Stimulated activated naive B cell treated with anti-CD40 and anti-IgM and Interleukin-4, amounts not matched to agents 10 μg/mL and 1 μg/mL and 100 μg/mL, for 72 hours (primary cell): ENCODE measurements around the gene APRT.

Source experiments
- ATAC-seq, 2 donors: fragments of 150-1000 bp; cut with Tn5 transposase; replicated peaks; 2 replicates each; pipeline ENCODE4 v1.10.0; 2021; ENCODE audit warnings: moderate library complexity in 1 of 2
- DNase-seq: peaks from one replicate; pipeline ENCODE4 v3.0.0; 2021
- H3K27ac Mint-ChIP-seq: one replicate; pipeline ENCODE4 v1.8.0; 2022; ENCODE audit warnings: mild to moderate bottlenecking, mixed read lengths
- H3K27me3 Mint-ChIP-seq, 2 donors: one replicate each; pipeline ENCODE4 v1.8.0; 2022; ENCODE audit warnings: mixed read lengths in 2 of 2
- H3K36me3 Mint-ChIP-seq, 2 donors: one replicate each; pipeline ENCODE4 v1.8.0; 2022; ENCODE audit warnings: mixed read lengths in 2 of 2, mild to moderate bottlenecking in 1 of 2
- H3K4me1 Mint-ChIP-seq, 2 donors: one replicate each; pipeline ENCODE4 v1.8.0; 2022; ENCODE audit warnings: mixed read lengths in 2 of 2, mild to moderate bottlenecking in 1 of 2
- H3K4me3 Mint-ChIP-seq, 2 donors: one replicate each; pipeline ENCODE4 v1.8.0; 2022; ENCODE audit warnings: mild to moderate bottlenecking in 2 of 2, mixed read lengths in 2 of 2, moderate library complexity in 1 of 2
- H3K9me3 Mint-ChIP-seq, 2 donors: one replicate each; pipeline ENCODE4 v1.8.0; 2022; ENCODE audit warnings: mixed read lengths in 2 of 2, mild to moderate bottlenecking in 1 of 2

APRT gene

DNA sequence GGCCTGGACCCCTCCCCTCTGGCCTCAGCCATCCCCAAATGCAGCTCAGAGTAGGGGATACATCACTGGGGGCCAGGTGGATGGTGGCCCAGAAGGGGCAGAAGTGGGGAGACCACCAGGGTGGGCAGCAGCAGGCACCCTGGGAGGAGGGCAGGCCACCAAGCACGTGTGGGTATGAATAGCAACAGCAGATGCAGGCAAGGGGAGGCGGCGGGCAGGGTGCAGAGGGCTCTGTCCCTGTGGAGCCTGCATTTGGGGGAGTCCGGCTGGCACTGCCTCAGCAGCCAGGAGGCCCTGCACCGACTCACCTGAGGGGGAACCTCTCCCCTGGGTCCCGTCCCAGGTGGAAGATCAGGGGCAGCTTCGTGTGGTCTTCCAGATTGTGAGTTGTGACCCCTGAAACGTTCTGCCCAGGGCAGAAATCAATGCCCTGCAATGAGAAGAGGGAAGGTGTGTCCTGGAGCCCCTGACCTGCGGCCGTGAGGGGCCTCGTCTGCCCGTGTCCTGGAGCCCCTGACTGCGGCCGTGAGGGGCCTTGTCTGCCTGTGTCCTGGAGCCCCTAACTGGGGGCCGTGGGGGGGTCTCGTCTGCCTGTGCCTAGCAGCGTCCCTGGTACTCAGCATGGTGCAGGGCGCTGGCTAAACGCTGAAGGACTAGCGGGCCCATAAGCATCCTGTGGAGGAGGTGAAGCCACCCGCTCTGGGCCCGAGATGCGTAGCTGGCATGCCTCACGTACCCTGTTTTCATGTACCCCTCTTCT, 10.7 kb upstream of the APRT start:
- H3K9me3 Mint-ChIP-seq, result no peaks in the 10 kb centered on the region
- no peak for ATAC-seq
- DNase-seq, result no peak
- H3K36me3 Mint-ChIP-seq, result peaks cover 12 to 14% of the 10 kb centered on the region in 2 donors
- no peaks in the 10 kb centered on the region for H3K27me3 Mint-ChIP-seq
- H3K4me1 Mint-ChIP-seq, result no peaks in the 10 kb centered on the region
- H3K27ac Mint-ChIP-seq, result no peak overlapping the region
- no peak overlapping the region for H3K4me3 Mint-ChIP-seq

DNA sequence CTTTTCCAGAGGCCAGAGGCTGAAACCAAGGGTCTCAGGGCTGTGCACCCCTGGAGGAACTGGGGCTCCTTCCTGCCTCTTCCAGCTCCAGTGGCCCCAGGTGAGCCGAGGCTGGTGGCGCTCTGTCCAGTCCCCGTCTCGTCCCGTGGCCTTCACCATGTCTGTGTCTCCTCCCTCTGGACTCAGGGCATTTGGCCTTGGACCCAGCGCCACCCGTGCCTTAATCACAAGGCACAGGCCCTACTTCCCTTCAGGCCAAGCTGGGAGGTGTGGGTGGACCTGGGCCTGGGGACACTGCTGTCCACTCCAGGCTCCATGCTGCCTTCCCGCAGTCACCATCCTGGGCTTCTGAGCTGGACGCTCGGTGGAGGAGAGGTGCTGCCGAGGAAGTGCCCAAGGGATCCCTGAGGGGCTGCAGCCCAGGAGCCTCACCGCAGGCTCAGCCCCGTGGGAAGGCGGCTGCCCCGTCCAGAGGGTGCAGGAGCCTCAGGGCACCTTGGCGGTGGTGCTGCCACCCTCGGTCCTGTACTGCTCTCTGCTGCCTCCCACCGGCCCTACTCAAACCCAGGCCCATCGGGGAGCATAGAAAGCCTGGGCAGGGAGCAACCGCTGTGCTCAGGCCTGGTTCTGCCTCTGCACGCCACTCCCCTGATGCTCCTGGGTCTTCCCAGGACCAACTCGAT, 9.6 kb upstream of the APRT start:
- Mint-ChIP-seq H3K4me3 (no peak overlapping the region), H3K27me3 (no peaks in the 10 kb centered on the region), H3K4me1 (no peaks in the 10 kb centered on the region), H3K36me3 (peaks cover 12 to 14% of the 10 kb centered on the region in 2 donors), H3K27ac (no peak overlapping the region), H3K9me3 (no peaks in the 10 kb centered on the region)
- DNase-seq (no peak), ATAC-seq (no peak)

DNA sequence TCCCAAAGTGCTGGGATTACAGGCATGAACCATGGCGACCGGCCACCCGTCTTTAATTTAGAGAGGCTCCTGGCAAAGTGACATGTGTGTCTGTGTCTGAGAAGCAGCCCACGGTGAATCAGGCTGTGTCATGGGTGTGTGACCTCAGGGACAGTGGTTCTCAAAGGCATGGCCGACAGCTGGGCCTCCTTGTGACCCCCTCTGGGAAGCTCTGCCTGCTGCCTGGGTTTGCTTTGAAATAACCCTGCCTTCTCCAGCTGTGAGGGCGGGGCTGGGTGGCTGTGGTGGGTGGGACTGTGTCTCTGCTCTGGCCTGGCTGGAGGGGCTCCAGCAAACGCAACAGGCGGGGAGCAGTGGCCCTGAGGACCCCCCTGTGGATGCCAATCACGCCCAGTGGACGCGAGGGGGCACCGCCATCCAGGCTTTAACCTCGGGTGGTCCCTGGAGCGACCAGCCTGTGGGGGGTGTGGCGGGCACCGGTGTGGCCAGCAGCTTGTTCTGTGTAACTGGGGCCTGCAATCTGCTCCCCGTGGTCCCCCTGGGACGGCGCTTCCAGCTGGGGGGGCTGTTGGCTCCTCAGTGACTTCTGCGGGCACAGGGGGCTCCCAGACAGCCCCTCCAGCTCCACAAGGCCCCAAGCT, 8.8 kb upstream of the APRT start:
- Mint-ChIP-seq H3K4me1 (peaks cover 0 to 7% of the 10 kb centered on the region in 2 donors), H3K36me3 (peaks cover 9 to 11% of the 10 kb centered on the region in 2 donors), H3K4me3 (no peak overlapping the region), H3K27me3 (no peaks in the 10 kb centered on the region), H3K9me3 (no peaks in the 10 kb centered on the region), H3K27ac (no peak overlapping the region)
- ATAC-seq, result no peak
- no peak for DNase-seq

DNA sequence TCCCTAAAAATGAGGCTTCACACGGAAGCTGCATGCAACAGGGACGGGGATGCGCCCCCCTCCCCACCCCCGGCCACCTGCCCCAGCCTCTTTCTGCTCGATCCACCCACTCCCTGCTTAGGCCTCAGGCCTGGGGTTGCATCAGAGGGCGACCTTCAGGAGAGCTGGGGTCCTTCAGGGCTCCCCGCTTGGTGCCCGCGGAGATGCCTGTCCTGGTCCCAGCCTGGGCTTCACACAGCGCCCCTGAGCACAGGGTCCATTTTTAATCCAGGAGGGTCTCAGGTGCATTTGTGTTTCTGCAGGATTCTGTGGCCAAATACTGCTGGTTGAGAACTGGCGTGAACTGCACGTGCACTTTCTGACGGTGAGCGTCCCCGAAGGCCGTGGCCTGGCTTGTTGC, 7.4 kb upstream of the APRT start:
- Mint-ChIP-seq H3K9me3 (no peaks in the 10 kb centered on the region), H3K27me3 (no peaks in the 10 kb centered on the region), H3K4me1 (peaks cover 0 to 8% of the 10 kb centered on the region in 2 donors), H3K27ac (no peak overlapping the region), H3K4me3 (no peak overlapping the region), H3K36me3 (peaks cover 9 to 11% of the 10 kb centered on the region in 2 donors)
- DNase-seq (no peak), ATAC-seq (no peak)

DNA sequence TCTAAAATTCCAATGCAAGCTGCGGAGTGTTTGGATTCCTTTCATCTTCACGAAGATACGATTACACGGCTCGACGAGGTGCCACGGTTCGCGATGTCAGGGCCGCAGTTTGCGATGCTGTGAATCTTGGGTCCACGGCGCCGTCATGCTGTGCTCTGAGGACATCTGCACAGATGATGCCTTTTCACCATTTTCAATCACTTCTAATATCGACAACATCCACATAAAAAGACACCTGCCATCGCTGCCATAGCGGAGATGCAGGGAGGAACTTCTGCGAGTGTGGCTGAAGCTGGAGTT, 6.8 kb upstream of the APRT start:
- H3K4me3 Mint-ChIP-seq, result no peak overlapping the region
- no peak for DNase-seq
- H3K27me3 Mint-ChIP-seq, result no peaks in the 10 kb centered on the region
- H3K4me1 Mint-ChIP-seq, result peaks cover 0 to 8% of the 10 kb centered on the region in 2 donors
- no peak for ATAC-seq
- no peak overlapping the region for H3K27ac Mint-ChIP-seq
- peaks cover 9 to 11% of the 10 kb centered on the region in 2 donors for H3K36me3 Mint-ChIP-seq
- H3K9me3 Mint-ChIP-seq, result no peaks in the 10 kb centered on the region

DNA sequence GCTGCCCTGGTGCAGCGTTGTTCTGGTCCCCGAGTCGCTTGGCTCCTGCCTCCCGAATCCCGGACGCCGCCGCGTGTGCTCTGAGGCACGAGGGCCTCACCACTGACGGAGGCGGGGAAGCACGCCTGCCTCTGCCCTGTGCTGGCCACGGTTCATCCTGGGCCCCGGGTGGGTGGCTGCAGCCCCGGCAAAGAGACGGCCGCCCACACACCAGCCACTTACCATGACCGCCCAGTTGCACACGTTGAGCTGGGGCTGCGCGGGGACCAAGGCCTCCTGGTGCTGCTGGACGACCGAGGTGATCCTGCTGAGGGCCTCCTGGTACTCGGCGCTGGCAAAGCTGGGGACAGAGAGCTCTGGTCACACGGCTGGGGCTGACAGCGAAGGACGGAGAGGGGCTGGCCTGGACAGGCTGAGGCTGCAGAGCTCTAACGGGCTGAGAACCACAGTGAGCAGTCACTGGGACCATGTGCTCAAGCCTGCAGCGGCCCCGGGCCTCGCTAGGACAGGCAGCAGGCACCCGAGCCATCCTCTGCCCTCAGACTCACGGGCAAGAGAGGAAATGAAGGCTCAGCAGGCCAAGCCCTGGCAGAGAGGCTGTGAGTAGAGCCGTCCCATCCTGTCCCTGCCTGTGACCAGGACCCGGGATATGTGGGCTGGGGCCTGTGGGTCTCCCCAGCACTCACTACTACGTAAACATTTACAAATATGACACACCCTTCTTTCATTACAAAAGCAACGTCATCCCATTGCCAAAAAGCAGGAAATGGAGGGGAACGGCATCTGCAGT, 6.3 kb upstream of the APRT start:
- no peak for ATAC-seq
- no peak for DNase-seq
- peaks cover 0 to 8% of the 10 kb centered on the region in 2 donors for H3K4me1 Mint-ChIP-seq
- H3K9me3 Mint-ChIP-seq, result no peaks in the 10 kb centered on the region
- no peaks in the 10 kb centered on the region for H3K27me3 Mint-ChIP-seq
- H3K27ac Mint-ChIP-seq, result no peak overlapping the region
- H3K36me3 Mint-ChIP-seq, result peaks cover 7 to 9% of the 10 kb centered on the region in 2 donors
- H3K4me3 Mint-ChIP-seq, result no peak overlapping the region

DNA sequence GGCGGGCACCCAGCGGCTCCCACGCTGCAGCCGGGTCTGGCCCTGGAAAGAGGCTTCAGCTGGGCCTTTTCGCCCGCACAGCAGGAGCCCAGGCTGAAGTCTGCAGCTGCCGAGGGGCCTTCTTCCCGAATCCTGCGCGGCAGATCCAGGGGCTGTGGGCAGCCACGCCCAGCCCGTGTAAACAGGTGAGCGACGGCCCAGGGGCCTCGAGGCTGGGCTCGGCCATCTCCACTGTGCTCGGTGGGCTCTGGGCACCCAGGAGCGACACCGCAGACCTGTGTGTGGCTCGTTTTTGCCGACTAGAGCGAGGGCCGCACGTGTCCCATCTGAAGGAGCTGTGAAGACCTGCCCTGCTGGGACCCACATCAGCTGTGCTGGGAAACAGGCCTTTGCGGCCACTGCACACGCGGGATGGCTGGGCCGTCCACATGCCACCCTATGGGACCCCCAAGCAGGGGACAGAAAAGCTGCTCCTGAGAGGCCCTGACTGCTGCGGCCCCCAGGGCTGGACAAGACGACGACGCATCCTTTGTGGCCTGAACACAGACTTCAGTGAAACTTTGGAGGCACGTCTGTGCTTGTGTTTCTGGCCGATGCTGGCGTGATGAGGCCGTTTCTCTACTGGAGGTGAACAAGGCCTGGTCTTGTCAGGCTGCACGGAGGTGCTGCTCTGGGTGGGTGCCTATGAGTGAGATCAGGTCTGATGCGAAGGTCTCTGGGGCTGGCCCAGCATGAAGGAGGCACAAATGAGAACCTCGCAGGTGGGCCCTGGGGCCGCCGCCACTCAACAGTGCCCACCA, 5.2 kb upstream of the APRT start:
- DNase-seq, result no peak
- H3K36me3 Mint-ChIP-seq, result peaks cover 0 to 4% of the 10 kb centered on the region in 2 donors
- H3K4me3 Mint-ChIP-seq, result no peak overlapping the region
- H3K9me3 Mint-ChIP-seq, result no peaks in the 10 kb centered on the region
- no peaks in the 10 kb centered on the region for H3K27me3 Mint-ChIP-seq
- H3K27ac Mint-ChIP-seq, result peak overlapping the region; percentile 14
- peaks cover 2 to 16% of the 10 kb centered on the region in 2 donors for H3K4me1 Mint-ChIP-seq
- ATAC-seq, result no peak

DNA sequence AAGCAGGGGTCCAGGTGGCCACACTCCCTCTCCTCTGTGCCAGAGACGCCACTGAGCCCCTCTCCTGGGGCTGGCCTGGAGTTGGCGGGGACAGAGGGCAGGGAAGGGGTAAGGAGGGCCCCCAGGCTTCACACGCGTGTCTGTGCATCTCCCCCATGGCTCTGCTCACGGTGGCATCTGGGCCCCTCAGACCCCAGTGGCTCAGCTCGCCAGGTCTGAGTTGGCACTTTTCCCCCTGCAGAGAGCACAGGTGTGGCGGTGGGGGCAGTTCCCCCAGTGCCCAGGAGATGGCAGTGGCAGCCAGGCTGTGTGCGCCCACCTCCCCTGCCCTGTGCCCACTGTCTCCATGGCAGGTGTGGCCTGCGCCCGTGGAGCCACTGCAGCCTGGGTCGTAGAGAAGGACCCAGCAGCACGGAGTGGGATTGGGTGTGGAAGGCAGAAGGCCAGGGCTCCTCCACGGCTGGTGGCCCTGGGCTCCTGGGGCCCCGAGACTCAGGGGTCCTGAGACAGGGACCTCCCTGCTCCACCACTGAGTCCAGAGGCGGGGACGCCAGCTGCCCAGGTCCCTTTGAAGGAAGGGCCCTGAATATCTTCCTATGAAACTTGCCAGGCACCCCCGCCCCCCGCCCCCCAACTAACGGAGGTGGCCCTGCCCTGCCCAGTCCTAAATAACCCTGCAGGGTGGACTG, 4.3 kb upstream of the APRT start:
- Mint-ChIP-seq H3K27ac (no peak overlapping the region), H3K4me1 (peaks cover 3 to 19% of the 10 kb centered on the region in 2 donors), H3K4me3 (no peak overlapping the region), H3K27me3 (no peaks in the 10 kb centered on the region), H3K36me3 (peaks cover 2 to 4% of the 10 kb centered on the region in 2 donors), H3K9me3 (no peaks in the 10 kb centered on the region)
- ATAC-seq (peak; percentile 26 to 27), DNase-seq (peak; percentile 49)

DNA sequence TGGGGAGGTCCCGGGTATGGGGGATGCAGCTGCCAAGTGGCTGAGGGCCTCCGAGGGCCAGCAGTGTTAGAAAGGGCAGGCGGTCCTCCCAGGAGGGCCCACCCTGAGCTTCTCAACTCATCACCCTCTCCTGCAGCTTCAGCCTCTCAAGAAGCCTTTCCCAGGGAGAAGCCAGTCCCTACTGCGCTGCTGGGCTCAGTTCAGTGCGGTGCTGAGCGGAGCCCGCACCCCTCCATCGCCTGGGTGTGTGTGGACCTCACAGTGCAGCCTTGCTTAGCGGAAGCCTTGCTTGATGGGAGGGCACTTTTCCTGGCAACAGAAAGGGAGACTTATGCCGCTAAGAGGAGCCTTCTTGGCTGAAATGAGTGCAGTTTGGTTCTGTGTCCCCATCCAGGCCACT, 3.5 kb upstream of the APRT start:
- Mint-ChIP-seq H3K9me3 (no peaks in the 10 kb centered on the region), H3K27ac (peak overlapping the region; percentile 77), H3K4me1 (peaks cover 6 to 28% of the 10 kb centered on the region in 2 donors), H3K27me3 (no peaks in the 10 kb centered on the region), H3K4me3 (no peak overlapping the region), H3K36me3 (peaks cover 2 to 12% of the 10 kb centered on the region in 2 donors)
- ATAC-seq (no peak), DNase-seq (no peak)

DNA sequence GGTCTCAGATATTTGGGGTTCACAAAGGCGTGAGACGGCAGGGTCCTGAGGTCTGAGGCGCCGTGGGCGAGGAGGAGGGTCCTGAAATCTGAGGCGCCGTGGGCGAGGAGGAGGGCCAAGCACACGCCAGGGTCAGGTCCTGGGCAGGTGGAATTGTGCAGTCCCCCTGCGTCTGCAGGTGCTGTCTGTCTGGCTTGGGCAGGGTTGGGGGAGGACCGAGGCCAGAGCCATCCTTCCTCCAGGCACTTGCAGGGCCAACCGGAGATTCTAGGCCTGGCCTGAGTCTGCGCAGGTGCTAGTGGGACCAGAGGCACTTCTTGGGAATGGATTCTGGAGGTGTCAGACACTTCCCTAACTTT, 2.4 kb upstream of the APRT start:
- H3K4me1 Mint-ChIP-seq, result peaks cover 12 to 39% of the 10 kb centered on the region in 2 donors
- H3K4me3 Mint-ChIP-seq, result peak overlapping the region in 1 of 2 donors; percentile 39
- H3K36me3 Mint-ChIP-seq, result peaks cover 12 to 21% of the 10 kb centered on the region in 2 donors
- H3K9me3 Mint-ChIP-seq, result no peaks in the 10 kb centered on the region
- H3K27ac Mint-ChIP-seq, result peak overlapping the region; percentile 25
- H3K27me3 Mint-ChIP-seq, result no peaks in the 10 kb centered on the region
- DNase-seq (no peak), ATAC-seq (no peak)

DNA sequence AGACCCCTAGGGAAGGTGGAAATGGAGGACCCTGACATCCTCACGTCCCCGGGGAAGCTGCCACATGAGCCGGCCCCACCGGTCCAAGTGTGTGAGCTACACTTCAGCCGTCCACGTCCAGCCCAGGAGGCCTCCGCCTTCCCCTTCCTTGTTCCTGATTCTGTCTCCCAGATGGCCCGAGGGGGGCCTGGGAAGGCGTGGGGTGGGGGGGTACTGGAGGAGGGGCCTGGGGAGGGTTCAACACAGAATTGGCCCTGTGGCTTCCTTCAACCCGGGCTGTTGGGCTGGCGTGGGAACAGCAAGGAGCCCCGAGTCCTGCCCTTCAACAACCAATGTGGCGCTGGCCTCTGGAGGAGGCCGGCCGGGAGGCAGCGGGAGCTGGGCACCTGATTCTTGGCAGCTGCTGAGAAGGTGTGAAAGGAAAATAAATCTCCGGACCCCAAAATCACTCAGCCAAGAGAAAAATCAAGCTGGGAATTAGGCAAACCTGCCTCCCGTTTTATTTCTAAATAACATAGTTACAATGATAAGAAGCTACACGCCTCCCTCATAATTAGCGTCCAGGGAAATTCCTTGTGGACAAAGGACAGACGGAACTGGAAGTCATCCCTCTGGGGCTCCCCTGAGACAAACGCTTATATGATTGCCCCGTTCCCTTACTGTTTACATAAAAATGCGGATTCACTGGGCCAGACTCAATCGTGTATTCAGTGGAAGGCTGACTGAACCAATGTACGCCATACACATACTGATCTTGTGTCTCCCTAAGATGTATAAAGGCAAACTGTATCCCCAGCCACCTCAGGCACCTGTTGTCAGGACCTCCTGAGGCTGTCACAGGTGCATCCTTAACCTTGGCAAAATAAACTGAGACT, 1.8 kb upstream of the APRT start:
- H3K9me3 Mint-ChIP-seq, result no peaks in the 10 kb centered on the region
- peaks cover 16 to 23% of the 10 kb centered on the region in 2 donors for H3K36me3 Mint-ChIP-seq
- H3K27ac Mint-ChIP-seq, result peak overlapping the region; percentile 25
- DNase-seq, result no peak
- no peak for ATAC-seq
- peak overlapping the region in 1 of 2 donors; percentile 94 for H3K4me3 Mint-ChIP-seq
- peaks cover 12 to 40% of the 10 kb centered on the region in 2 donors for H3K4me1 Mint-ChIP-seq
- no peaks in the 10 kb centered on the region for H3K27me3 Mint-ChIP-seq

DNA sequence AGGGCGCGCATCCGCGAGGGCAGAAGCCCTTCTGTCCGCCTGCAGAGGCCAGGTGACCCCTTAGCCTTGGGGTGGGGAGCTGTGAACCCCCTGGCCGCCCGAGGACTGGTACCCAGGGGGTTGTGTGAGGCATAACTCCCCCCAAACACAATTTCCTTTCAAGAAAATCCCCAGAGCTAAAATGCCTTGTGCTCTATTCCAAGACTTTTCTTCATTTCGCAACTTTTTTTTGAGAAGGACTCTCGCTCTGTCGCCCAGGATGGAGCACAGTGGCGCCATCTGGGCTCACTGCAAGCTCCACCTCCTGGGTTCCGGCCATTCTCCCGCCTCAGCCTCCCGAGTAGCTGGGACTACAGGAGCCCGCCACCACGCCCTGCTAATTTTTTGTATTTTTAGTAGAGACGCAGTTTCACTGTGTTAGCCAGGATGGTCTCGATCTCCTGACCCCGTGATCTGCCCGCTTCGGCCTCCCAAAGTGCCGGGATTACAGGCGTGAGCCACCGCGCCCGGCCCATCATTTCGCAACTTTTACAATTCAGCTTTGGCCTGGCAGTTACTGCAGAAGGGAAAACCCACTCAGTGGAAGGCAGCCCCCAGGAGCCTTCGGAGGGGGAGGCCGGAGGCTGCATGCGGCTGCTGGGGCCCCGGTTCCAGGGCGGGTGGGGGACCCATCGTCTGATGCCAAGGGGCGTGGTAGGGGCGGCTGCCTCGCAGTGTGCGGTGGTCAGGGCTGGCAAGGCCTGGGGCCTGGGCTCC, 963 bp upstream of the APRT start:
- Mint-ChIP-seq H3K27me3 (no peaks in the 10 kb centered on the region), H3K27ac (peak overlapping the region; percentile 96), H3K4me1 (peaks cover 12 to 48% of the 10 kb centered on the region in 2 donors), H3K36me3 (peaks cover 22 to 32% of the 10 kb centered on the region in 2 donors), H3K9me3 (no peaks in the 10 kb centered on the region), H3K4me3 (peak overlapping the region; percentile 82 to 94)
- ATAC-seq (no peak), DNase-seq (no peak)
